HepG2 (cell line): ENCODE measurements around the gene ASTN1.

Experiments
- CEBPB ChIP-seq: IDR thresholded peaks from 2 replicates; pipeline ENCODE4 v1.6.1; 2011; ENCODE audit warnings: low read depth, low read length, improper control_type of control experiment, borderline replicate concordance
- FOXA1 ChIP-seq, 2 experiments: fragments of 450-650 bp in 1 of 2; sonication (generic) in 1 of 2; formaldehyde crosslinking in 1 of 2; IDR thresholded peaks; 2 replicates each; pipeline versions ENCODE4 v1.4.0 to v1.6.1; 2016 to 2020; ENCODE audit warnings: missing genetic modification reagents in 1 of 2
- IRF2 ChIP-seq: IDR thresholded peaks from 2 replicates; pipeline ENCODE4 v1.6.1; 2018; ENCODE audit warnings: missing genetic modification reagents, missing compliant biosample characterization
- SRF ChIP-seq: IDR thresholded peaks from 2 replicates; pipeline ENCODE4 v1.6.1; 2011; ENCODE audit warnings: mild to moderate bottlenecking, low read depth, low read length, moderate library complexity
- ZNF224 ChIP-seq: sonication (generic); formaldehyde crosslinking; IDR thresholded peaks from 2 replicates; pipeline ENCODE4 v1.5.0; 2020; ENCODE audit warnings: mild to moderate bottlenecking, missing genetic modification reagents
- ZNF232 ChIP-seq: sonication (generic); formaldehyde crosslinking; IDR thresholded peaks from 2 replicates; pipeline ENCODE4 v1.4.0; 2020; ENCODE audit warnings: missing genetic modification reagents, borderline replicate concordance
- TF ChIP-seq, protein P1 (sequence below): sonication (generic); formaldehyde crosslinking; IDR thresholded peaks from 2 replicates; pipeline ENCODE4 v1.5.0; 2020; ENCODE audit warnings: mild to moderate bottlenecking, missing genetic modification reagents, moderate library complexity

GRCh38 chr1:176998183-176998795 lies 166.2 kb downstream of the ASTN1 start:
- TF ChIP-seq FOXA1 (IDR thresholded peaks at IDR 0.05) (no peak), FOXA1 (CRISPR knock-in tag; IDR thresholded peaks at IDR 0.05) (no peak), ZNF224 (CRISPR knock-in tag) (no peak), IRF2 (no peak), CEBPB (no peak), SRF (no peak), ZNF232 (CRISPR knock-in tag) (no peak)
- TF ChIP-seq, protein P1, sequence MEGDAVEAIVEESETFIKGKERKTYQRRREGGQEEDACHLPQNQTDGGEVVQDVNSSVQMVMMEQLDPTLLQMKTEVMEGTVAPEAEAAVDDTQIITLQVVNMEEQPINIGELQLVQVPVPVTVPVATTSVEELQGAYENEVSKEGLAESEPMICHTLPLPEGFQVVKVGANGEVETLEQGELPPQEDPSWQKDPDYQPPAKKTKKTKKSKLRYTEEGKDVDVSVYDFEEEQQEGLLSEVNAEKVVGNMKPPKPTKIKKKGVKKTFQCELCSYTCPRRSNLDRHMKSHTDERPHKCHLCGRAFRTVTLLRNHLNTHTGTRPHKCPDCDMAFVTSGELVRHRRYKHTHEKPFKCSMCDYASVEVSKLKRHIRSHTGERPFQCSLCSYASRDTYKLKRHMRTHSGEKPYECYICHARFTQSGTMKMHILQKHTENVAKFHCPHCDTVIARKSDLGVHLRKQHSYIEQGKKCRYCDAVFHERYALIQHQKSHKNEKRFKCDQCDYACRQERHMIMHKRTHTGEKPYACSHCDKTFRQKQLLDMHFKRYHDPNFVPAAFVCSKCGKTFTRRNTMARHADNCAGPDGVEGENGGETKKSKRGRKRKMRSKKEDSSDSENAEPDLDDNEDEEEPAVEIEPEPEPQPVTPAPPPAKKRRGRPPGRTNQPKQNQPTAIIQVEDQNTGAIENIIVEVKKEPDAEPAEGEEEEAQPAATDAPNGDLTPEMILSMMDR (CRISPR knock-in tag): no peak
